Measurements from ENCODE around the gene ARIH2. TPM values are rescaled to one million over a fixed set of nuclear protein-coding genes. Genes with fewer than 3 reads are reported as not detected.

The ARIH2 gene
- total and polyA plus RNA-seq, 2 of the 8 experiments (the other 6 are each of a cell fraction or from before 2014, with no cell fraction given) = 72.9 to 136 TPM

DNA sequence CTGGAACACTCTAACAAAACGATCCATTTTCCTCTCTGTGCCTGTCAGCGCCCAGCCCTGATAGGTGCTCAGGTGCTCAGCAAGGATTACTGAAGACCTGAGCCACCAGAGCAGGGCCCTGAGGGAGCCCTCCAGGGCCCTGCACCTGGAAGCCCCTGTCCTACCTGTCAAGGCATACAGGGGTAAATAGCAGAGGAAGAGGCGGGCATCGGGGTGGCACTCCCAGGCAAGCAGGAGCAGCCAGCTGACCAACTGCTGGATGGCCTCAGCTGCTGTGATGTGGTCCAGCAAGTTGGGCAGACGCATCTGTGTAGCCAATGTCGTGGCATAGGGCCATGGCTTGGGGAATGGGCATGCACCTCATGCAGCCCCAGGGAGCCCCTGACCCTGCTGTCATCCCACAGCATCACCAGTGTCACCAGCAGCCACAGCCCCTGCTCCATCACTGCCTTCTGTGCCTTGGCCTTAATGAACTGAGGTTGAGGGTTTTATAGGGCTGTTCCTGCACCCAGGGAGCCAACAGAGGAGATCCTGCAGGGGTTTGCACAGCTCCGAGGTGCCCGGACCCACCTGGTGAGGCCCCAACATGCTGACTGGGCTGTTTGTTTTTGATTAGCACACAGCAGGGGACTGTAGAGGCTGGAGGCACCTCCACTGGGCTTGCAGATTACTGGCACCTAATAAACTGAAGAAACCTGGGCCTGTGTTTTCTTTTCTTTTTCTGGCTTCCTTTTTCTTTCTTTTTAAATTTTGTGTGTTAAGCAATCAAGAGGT is 80.6 kb downstream of the ARIH2 start:
- POLR2A ChIA-PET (ENCODE audit: partially characterized antibody) = interaction anchor here (2.7 to 38.8 kb wide), 3 partner anchors 3 to 336 kb away, joined by 9 to 1518 read pairs (median 1518); partner anchors contain the start of genes CELSR3, DALRD3, IMPDH2 and NDUFAF3
- Histone ChIP-seq H3K27me3 (replicated peaks in 1 of 4; ENCODE audit: control insufficient read depth in 3 of 4, extremely low read depth in 1 of 4, insufficient read depth in 3 of 4, low read length in 3 of 4) (no peaks in the 10 kb centered on the region), H3K27ac (ENCODE audit: low read depth, low read length) (no peak overlapping the region)

More for the DNA sequence above, 80.6 kb downstream of the ARIH2 start:
- no peak overlapping the region for H2BK15ac ChIP-seq (ENCODE audit: low read length)
- H3K14ac ChIP-seq (ENCODE audit: insufficient read length) = no peak overlapping the region
- no peaks in the 10 kb centered on the region for H3K23me2 ChIP-seq (ENCODE audit: low read depth, low read length)
- no peak overlapping the region for H3K56ac ChIP-seq (replicated peaks; ENCODE audit: insufficient read length, low read depth, low read length)
- H3K36me3 ChIP-seq (ENCODE audit: control insufficient read depth in 2 of 4, insufficient read depth in 4 of 4, low read length in 3 of 4) = peaks cover 0 to 3% (median 0%) of the 10 kb centered on the region in 4 experiments; a peak in 1 of 8 replicates
- CTCF ChIA-PET (ENCODE audit: partially characterized antibody) = interaction anchor here (1.0 to 19.9 kb wide), 3 partner anchors 10 to 17 kb away, joined by 3 to 467 read pairs (median 42); partner anchors contain the start of genes DALRD3, NDUFAF3, P4HTM and WDR6
- peaks cover 0 to 17% (median 7%) of the 10 kb centered on the region in 4 experiments; a peak in 5 of 7 replicates for H3K4me1 ChIP-seq (replicated peaks in 1 of 4; ENCODE audit: control insufficient read depth in 3 of 4, insufficient read depth in 4 of 4, low read length in 3 of 4)
- H3K4ac ChIP-seq (replicated peaks; ENCODE audit: insufficient read length, low read depth, low read length) = no peak overlapping the region
- H2AFZ ChIP-seq (ENCODE audit: low read length) = no peak overlapping the region
- WGBS, 2 experiments (ENCODE audit: extremely low coverage in 1 of 2, insufficient coverage in 1 of 2, insufficient read length in 1 of 2, insufficient replicate concordance in 2 of 2, low coverage in 1 of 2, low lambda C conversion rate in 2 of 2, missing lambda C conversion rate in 1 of 2) = 90% methylated on average over 8 of the region's 8 CpGs; no CpG with 5 or more reads in 1 of the 2 experiments
- H2BK12ac ChIP-seq (ENCODE audit: low read depth, low read length) = no peak overlapping the region; the same call in 1 of the 2 replicates
- H3K4me2 ChIP-seq (ENCODE audit: insufficient read depth in 1 of 2, low read depth in 2 of 2, low read length in 2 of 2) = peak overlapping the region in 1 of 2 experiments; percentile 37; a peak in 2 of 4 replicates
- peak overlapping the region in 2 of 4 experiments; percentile 7 to 14; a peak in 1 of 8 replicates for H3K4me3 ChIP-seq (ENCODE audit: extremely low read depth in 1 of 4, insufficient read depth in 2 of 4, low read depth in 3 of 4, low read length in 4 of 4)
- H2BK120ac ChIP-seq (replicated peaks; ENCODE audit: low read depth, low read length) = no peak overlapping the region
- H2BK5ac ChIP-seq (ENCODE audit: low read depth, low read length) = no peak overlapping the region
- no peak overlapping the region for H2BK20ac ChIP-seq (ENCODE audit: low read length)
- H4K5ac ChIP-seq (ENCODE audit: insufficient read length, low read depth, low read length) = no peak overlapping the region
- no peak overlapping the region for H2AK5ac ChIP-seq (ENCODE audit: low read depth, low read length)
- peak; percentile 22; the same call in 1 of the 2 replicates for TF ChIP-seq MAFK (IDR thresholded peaks at IDR 0.05; ENCODE audit: low read depth, low read length)
- TF ChIP-seq KDM5A (IDR thresholded peaks at IDR 0.05; ENCODE audit: low read length) = no peak
- no peak overlapping the region for H3K9ac ChIP-seq (replicated peaks in 1 of 4; ENCODE audit: extremely low read depth in 1 of 4, low read depth in 3 of 4, low read length in 3 of 4)
- no peak overlapping the region for H3K23ac ChIP-seq (ENCODE audit: insufficient read length)
- H4K91ac ChIP-seq (replicated peaks; ENCODE audit: insufficient read length, low read length) = no peak overlapping the region
- no peak overlapping the region for H4K8ac ChIP-seq (ENCODE audit: extremely low read depth, insufficient read depth, low read length)
- H3K18ac ChIP-seq (ENCODE audit: extremely low read depth, low read length) = no peak overlapping the region
- no peak for FAIRE-seq
- no peaks in the 10 kb centered on the region for H3K9me3 ChIP-seq (ENCODE audit: insufficient read depth in 2 of 2, low read depth in 1 of 2, low read length in 1 of 2)
- no peak for DNase-seq (ENCODE audit: low read depth in 1 of 2, low spot score in 2 of 2)
- no peaks in the 10 kb centered on the region; a peak in 1 of 4 replicates for H3K79me2 ChIP-seq (ENCODE audit: control insufficient read depth in 1 of 2, insufficient read depth in 2 of 2, low read length in 2 of 2)
- H3K79me1 ChIP-seq (ENCODE audit: low read depth, low read length) = peaks cover 3% of the 10 kb centered on the region
- peaks cover 0 to 4% of the 10 kb centered on the region in 2 experiments for H4K20me1 ChIP-seq (replicated peaks in 1 of 2; ENCODE audit: control insufficient read depth in 1 of 2, insufficient read depth in 2 of 2, low read length in 2 of 2)

Data from H1 (cell line).